K562 (cell line): ENCODE results near the gene CNNM4. TPM values are rescaled to one million over a fixed set of nuclear protein-coding genes. Genes with fewer than 3 reads are reported as not detected.

Experiments
- ARID2 ChIP-seq: fragments of 450-650 bp; IDR thresholded peaks from 2 replicates; pipeline ENCODE4 v1.6.1; 2017; ENCODE audit warnings: antibody characterized with exemption, mild to moderate bottlenecking
- ATF7 ChIP-seq: fragments of 450-650 bp; IDR thresholded peaks from 2 replicates; pipeline ENCODE4 v1.7.1; 2014; ENCODE audit warnings: mild to moderate bottlenecking, moderate library complexity
- BCOR ChIP-seq: fragments of 450-650 bp; IDR thresholded peaks from 2 replicates; pipeline ENCODE4 v1.6.1; 2016
- CBX5 ChIP-seq: IDR thresholded peaks from 2 replicates; pipeline ENCODE4 v1.6.1; 2014; ENCODE audit warnings: low read depth, borderline replicate concordance
- DPF2 ChIP-seq: fragments of 450-650 bp; IDR thresholded peaks from 2 replicates; pipeline ENCODE4 v1.6.1; 2016
- EHMT2 ChIP-seq: fragments of 450-650 bp; IDR thresholded peaks from 2 replicates; pipeline ENCODE4 v1.6.1; 2018; ENCODE audit warnings: antibody characterized with exemption
- KLF1 ChIP-seq: fragments of 450-650 bp; IDR thresholded peaks from 2 replicates; pipeline ENCODE4 v1.6.1; 2016; ENCODE audit warnings: missing genetic modification characterization, missing compliant biosample characterization
- MAFG ChIP-seq: fragments of 450-650 bp; conservative IDR thresholded peaks from 2 replicates; pipeline ENCODE4 v1.6.1; 2016; ENCODE audit warnings: missing genetic modification characterization, missing compliant biosample characterization
- NKRF ChIP-seq: fragments of 450-650 bp; IDR thresholded peaks from 2 replicates; pipeline ENCODE4 v1.6.1; 2016; ENCODE audit warnings: borderline replicate concordance
- NR2F6 ChIP-seq: fragments of 450-650 bp; formaldehyde crosslinking; IDR thresholded peaks from 2 replicates; pipeline ENCODE4 v1.4.0; 2020; ENCODE audit warnings: mild to moderate bottlenecking
- RBM39 ChIP-seq: fragments of 200-400 bp; formaldehyde crosslinking; optimal IDR thresholded peaks from 2 replicates; pipeline ENCODE3; 2018; ENCODE audit warnings: low read depth, low read length
- TCF3 ChIP-seq: sonication (generic); formaldehyde crosslinking; IDR thresholded peaks from 2 replicates; pipeline ENCODE4 v1.4.0; 2020; ENCODE audit warnings: mild to moderate bottlenecking, missing genetic modification reagents
- USF1 ChIP-seq: sonication (generic); formaldehyde crosslinking; IDR thresholded peaks from 2 replicates; pipeline ENCODE4 v1.9.0; 2022; ENCODE audit warnings: mild to moderate bottlenecking, missing genetic modification reagents
- ZC3H4 ChIP-seq: sonication (generic); formaldehyde crosslinking; IDR thresholded peaks from 2 replicates; pipeline ENCODE4 v1.9.0; 2021; ENCODE audit warnings: missing genetic modification reagents, borderline replicate concordance
- ZNF165 ChIP-seq: fragments of 250-450 bp; sonication (Bioruptor Pico); IDR thresholded peaks from 2 replicates; pipeline ENCODE4 v1.4.0; 2020; ENCODE audit warnings: borderline replicate concordance
- ZNF239 ChIP-seq: fragments of 250-450 bp; sonication (Bioruptor Pico); IDR thresholded peaks from 2 replicates; pipeline ENCODE4 v1.4.0; 2020; ENCODE audit warnings: mild to moderate bottlenecking
- ZNF316 ChIP-seq: fragments of 450-650 bp; IDR thresholded peaks from 2 replicates; pipeline ENCODE4 v1.6.1; 2016
- ZNF407 ChIP-seq: fragments of 450-650 bp; IDR thresholded peaks from 2 replicates; pipeline ENCODE4 v1.6.1; 2016; ENCODE audit warnings: low read depth
- ZNF778 ChIP-seq: fragments of 450-650 bp; formaldehyde crosslinking; IDR thresholded peaks from 2 replicates; pipeline ENCODE4 v1.4.0; 2020; ENCODE audit warnings: mild to moderate bottlenecking, moderate library complexity
- polyA plus RNA-seq, 8 experiments: library from polyadenylated mRNA; depleted of rRNA in 4 of 8; stranded (reverse) in 5 of 8; unstranded in 3 of 8; fragments of >200 nt; fragmentation: Nextera tagmentation in 2 of 8; fragmentation: Illumina TruSeq in 1 of 8; extraction: Ambion mirVana in 2 of 8; extraction: Trizol in 1 of 8; gene quantifications; 2 replicates each; pipeline versions ENCODE4 v1.2.1 to v1.2.3, GENCODE V29; 2011 to 2014; ENCODE audit warnings: inconsistent platforms in 1 of 8, missing spikeins in 1 of 8
- total RNA-seq, 7 experiments: library from RNA; depleted of rRNA in 6 of 7; stranded (reverse); fragments of >200 nt in 6 of 7; fragmentation: Illumina TruSeq in 2 of 7; extraction: Trizol in 2 of 7; gene quantifications; 2 replicates each; pipeline versions ENCODE4 v1.2.1 to v1.2.3, GENCODE V29; 2011 to 2021; ENCODE audit warnings: low replicate concordance in 1 of 7

Gene CNNM4
- total and polyA plus RNA-seq, 9 of the 15 experiments (the other 6 are each of a cell fraction or from before 2014, with no cell fraction given): 0.96 to 6.3 (median 2.8) TPM

- TF ChIP-seq ZNF407 (no peak), RBM39 (no peak), ZNF165 (CRISPR knock-in tag) (no peak), ARID2 (peak; percentile 20; the same call in 1 of the 2 replicates), ZC3H4 (CRISPR knock-in tag) (no peak), EHMT2 (peak; percentile 57; the same call in 1 of the 2 replicates), ATF7 (no peak), KLF1 (tag) (no peak), ZNF316 (peak; percentile 98), ZNF778 (CRISPR knock-in tag) (no peak), MAFG (tag) (peak; percentile 80), NR2F6 (no peak), BCOR (no peak), CBX5 (no peak), ZNF239 (CRISPR knock-in tag) (no peak), USF1 (CRISPR knock-in tag) (no peak), TCF3 (CRISPR knock-in tag) (no peak), DPF2 (peak; percentile 45; the same call in 1 of the 2 replicates), NKRF (0 out of 2 replicates have a peak, but pooled peaks have one; percentile 19)
Measured at GRCh38 chr2:96710985-96711384, 49.7 kb upstream of the CNNM4 start (continued).
